RKO (cell line): Measurements from ENCODE around the gene STX16.

Experiments
- DNase-seq: peaks from one replicate; pipeline ENCODE4 v3.0.0-alpha.2; 2016; ENCODE audit warnings: low spot score

STX16 gene

DNA sequence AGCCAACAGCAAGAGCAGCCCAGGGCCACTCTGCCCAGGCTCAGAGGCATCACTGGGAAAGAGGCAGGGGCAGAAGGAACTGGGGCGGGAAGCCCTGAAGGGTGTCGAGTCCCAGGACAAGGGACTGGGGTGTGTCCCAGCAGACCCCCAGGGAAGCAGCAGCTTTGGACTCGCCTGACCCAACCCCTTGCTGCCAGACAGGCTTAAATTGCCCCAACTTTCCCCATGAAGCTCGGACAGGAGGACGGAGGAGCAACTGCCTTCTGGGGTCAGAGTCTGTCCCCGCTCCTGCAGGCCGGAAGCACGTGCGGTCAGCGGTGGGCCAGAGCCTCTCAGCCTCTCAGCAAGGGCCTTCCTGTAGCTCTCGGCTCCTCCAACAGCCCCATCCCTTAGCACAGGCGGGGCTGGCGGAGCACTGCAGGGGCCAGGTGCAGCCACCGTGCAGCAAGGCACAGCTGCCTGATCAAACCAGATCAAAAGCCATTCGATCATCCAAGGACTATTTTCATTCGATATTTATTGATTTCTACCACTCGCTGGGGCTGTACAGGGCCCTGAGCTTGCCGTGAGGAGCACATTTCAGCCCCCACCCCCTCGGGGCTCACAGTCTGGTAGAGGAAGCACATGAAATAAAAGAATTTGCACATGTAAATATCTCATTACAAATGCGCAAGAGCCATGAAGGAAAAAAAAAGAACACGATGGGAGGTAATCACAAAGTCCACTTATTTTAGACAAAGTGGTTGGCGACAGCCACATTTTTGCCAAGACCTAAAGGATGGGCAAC lies 31.8 kb upstream of the STX16 start:
- DNase-seq = no peak

- DNase-seq = peak; percentile 56
Measured at GRCh38 chr20:58619864-58620431, 31.1 kb upstream of the STX16 start.

DNA sequence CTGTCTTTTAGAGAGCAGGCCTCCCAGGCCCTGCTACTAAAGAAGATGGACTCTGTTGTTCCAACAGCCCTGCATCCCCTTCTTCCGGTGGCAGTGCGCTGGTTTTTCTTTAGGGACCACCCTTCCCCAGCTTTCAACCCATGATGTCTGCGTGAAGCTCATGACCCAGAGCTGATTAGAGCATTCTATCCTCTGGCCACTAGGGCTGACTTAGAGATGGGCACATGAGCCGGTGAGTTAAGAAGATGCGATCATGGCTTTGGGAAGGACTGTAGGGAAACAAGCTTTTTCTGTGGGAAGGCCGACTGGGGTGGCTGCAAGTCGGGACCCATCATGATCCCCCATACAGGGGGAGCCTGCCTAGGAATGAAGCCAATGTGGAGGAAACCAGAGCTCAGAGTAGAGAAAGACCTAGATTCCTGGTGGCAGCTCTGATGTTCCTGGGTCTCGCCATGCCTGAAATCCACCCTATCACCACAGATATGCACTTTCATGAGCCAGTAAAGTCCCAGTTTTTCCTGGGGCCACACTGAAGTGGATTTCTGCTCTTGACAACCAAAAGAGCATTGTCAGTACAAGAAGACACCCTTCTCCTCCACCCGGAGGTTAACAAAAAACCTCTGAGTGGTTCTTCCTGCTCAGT lies 29.1 kb upstream of the STX16 start:
- peak; percentile 28 for DNase-seq

DNA sequence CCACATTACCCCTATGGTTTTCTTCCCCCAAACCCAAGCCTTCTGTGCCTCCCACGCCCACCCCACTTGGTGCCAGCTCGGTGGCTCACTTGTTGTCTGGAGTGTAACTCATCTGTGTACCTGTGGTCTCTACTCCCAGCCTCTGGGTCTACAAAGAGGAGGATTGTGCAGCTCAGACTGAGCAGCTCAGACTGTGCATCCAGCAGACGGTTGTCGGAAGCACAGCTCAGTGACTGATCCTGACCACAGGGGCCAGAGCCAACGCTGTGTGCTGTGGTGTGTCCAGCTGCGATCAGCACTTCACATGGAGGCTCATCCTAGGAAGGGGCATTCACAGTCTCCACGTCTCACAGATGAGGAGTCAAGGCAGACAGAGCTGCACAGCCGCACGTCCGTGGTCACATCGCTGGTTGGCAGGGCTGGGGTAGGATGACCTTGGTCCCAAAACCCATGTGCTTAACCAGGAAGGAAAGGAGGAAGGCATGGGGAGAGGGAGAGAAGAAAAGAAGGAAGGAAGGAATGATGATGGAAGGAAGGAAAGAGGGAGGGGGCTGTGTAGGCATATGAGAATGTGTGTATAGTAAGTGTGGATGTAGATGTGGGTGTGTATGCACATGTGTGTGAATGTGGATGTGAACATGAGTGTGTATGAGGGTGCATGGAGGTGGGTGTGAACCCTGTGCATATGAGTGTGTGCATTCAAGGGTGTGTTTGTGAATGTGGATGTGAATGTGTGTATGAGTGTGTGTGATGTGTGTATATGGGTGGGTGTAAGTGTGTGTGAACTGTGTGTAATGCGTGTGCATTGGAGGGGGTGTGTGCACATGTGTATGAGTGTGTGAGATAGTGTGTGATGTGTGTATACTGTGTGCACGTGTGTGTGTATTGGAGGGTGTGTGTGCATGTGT lies 28.2 kb upstream of the STX16 start:
- no peak for DNase-seq

- DNase-seq = peak; percentile 97
Measured at GRCh38 chr20:58623579-58624473, 27.3 kb upstream of the STX16 start.

- no peak for DNase-seq
Measured at GRCh38 chr20:58624687-58625086, 26.4 kb upstream of the STX16 start.

DNA sequence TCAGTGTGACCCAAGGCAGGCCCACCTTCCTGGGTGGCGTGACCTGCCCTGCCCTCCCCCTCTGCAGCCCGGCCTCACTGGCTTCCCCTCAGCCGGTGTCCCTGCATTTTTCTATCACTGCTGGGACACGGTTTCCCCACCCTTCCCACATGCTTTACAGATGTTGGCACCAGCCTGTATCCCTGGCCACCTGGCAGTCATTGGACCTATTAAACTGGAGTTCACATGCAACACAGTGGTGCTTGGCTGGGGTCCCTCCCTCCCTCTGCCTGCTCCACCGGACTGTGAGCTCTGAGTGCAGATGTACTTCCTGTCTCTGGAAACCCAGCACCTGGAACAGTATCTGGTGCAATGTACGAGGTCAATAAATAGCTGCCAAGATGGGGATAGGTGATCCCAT lies 25.5 kb upstream of the STX16 start:
- DNase-seq = no peak

GRCh38 chr20:58626051-58626450 lies 25.0 kb upstream of the STX16 start:
- DNase-seq = no peak

GRCh38 chr20:58627212-58628072 lies 23.6 kb upstream of the STX16 start:
- DNase-seq = no peak

DNA sequence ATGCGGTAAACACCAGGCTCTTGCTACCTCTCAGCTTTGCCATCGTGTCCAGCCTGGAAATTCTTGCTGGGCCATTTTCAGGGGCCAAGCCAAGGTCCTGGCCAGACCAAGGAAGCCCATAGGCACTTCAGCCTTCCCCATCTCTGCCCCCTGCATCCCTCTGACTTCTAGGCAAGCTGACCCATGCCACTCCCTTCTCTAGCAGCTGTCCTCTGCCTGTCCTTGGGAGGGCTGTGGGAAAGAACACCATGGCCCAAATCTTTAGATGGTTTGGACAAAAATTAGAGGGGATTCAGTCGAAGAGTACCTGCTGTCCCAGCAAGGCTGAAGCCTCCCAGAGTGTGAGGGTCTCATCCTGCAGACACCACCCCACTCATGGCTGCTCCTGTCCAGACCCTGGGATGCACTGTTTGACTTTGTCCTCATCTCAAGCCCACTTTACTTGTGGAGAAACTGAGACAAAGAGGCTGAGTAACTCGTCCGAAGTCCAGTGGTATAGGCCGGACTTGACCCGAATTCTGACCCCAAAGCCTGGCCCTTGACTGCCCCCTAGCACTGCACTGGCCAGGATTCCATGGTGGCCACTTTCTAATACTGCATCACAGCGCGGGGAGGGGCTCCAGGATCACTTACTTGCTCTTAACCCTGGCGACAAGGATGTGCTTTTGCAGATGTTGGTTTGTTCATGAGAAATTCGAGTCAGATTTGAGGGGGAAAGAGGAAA lies 22.4 kb upstream of the STX16 start:
- DNase-seq = no peak

GRCh38 chr20:58629215-58629580 lies 21.9 kb upstream of the STX16 start:
- no peak for DNase-seq

DNA sequence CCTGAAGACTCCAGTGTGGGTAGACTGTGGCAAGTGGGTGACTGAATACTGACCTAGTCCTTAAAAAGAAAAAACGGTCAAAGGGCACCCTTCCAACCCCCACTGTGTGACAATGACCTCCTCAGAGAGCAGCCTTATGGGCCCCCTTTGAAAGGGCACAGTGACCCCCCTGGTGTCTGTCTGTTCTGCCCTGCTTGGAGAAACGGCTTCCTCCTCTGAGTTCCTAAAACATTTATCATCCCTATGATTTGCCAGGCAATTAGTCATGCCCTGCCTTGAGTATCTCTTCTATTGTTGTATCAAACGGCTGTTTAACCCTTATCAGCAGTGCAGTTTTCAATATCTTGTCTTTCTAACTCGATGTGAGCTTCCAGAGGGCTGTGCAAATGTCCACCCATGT lies 21.0 kb upstream of the STX16 start:
- peak; percentile 59 for DNase-seq

- DNase-seq = no peak
Measured at GRCh38 chr20:58633161-58634053, 17.7 kb upstream of the STX16 start.

- DNase-seq = no peak
Measured at GRCh38 chr20:58634059-58634458, 17.0 kb upstream of the STX16 start.

GRCh38 chr20:58634521-58635278 lies 16.4 kb upstream of the STX16 start:
- DNase-seq = no peak

DNA sequence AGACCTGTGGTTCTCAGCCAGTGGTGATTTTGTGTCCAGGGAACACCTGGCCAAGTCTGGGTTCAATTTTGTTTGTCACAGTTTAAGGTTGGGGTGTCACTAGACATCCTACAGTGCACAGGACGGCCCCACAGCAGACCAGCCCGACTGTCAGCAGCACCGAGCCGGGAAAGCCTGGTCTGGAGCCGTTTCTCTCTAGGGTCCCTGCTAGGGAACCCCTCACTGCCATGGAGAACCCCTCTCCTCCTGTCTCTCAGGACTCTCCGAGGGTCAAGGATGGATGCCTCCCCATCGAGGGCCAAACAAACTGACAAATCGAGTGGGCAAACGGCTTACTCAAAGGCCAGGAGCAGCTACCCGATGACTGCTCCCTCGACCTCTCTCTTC lies 15.8 kb upstream of the STX16 start:
- DNase-seq = no peak

DNA sequence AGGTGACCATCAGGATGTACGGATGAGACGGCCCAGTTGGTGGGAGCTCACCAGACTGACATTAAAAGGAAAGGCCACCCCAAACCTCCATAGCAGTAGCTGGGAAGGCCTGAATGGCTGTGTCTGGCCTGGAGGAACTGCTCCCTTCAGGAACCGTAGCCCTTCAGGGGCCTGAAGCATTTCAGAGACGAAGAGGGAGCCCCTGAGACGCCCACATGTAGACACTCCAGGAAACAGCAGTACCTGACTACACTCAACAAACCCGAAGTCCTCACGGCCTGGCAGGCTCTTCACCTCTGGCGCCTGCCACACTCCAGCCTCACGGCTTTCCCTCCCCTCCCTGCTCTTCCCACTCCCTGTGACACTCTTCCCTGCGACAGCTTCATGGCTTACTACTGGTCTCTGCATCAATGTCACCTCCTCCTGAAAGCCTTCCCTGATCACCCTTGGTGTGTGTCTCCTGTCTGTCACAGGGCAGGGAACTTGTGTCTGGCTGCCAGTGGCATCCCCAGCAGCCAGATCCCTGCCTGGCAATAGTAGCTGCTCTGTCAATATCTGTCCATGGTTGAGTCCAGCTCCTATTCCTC lies 14.6 kb upstream of the STX16 start:
- DNase-seq = no peak

DNA sequence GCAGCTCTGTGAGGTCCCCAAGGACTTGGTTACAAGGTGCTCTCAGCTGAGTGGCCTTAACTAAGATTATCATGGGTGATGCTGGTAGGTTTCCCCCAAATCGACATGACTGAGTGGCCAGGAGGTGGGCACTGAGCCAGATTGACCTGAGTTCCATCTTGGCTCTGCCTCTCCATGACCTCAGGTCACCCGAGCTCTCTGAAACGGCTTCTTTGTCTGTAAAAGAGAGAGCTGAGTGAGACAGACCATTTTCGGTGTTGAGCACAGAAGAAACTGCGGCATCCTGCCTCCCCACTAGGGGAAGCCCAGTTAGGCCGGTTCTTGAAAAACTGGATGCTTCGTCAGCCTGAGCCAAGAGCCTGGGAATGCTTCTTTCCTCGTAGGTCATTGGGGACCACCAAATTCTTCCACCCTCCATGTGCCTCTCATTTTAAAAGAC lies 14.1 kb upstream of the STX16 start:
- no peak for DNase-seq
